CD4-positive, CD25-positive, alpha-beta regulatory T cell (primary cell): Measurements from ENCODE around the gene PINLYP. TPM values are rescaled to one million over a fixed set of nuclear protein-coding genes. Genes with fewer than 3 reads are reported as not detected.

Experiments
- ATAC-seq, 2 donors: fragments of 150-1000 bp; cut with Tn5 transposase; one replicate each; pipeline ENCODE4 v1.10.0; 2021; ENCODE audit warnings: low read depth in 2 of 2, moderate number of reproducible peaks in 2 of 2, moderate library complexity in 1 of 2
- DNase-seq, 3 donors: peaks; one replicate each; pipeline versions ENCODE4 v3.0.0 to v3.0.0-alpha.2; 2012 to 2022; ENCODE audit warnings: mixed read lengths in 1 of 3
- H3K27ac ChIP-seq: one replicate; pipeline ENCODE4 v1.7.0; 2013; ENCODE audit warnings: mild to moderate bottlenecking, low read length; ENCODE audit not compliant: insufficient read depth, poor library complexity, severe bottlenecking
- H3K27me3 ChIP-seq: one replicate; pipeline ENCODE4 v1.7.0; 2013; ENCODE audit warnings: low read length; ENCODE audit not compliant: control insufficient read depth, insufficient read depth
- H3K36me3 ChIP-seq: one replicate; pipeline ENCODE4 v1.7.0; 2013; ENCODE audit warnings: mild to moderate bottlenecking, low read length, moderate library complexity; ENCODE audit not compliant: control insufficient read depth, insufficient read depth
- H3K4me1 ChIP-seq: 2 replicates; pipeline ENCODE4 v1.7.0; 2013; ENCODE audit warnings: mild to moderate bottlenecking, low read length; ENCODE audit not compliant: insufficient read depth, control insufficient read depth, poor library complexity, severe bottlenecking
- H3K4me3 ChIP-seq: one replicate; pipeline ENCODE4 v1.7.0; 2013; ENCODE audit warnings: low read depth, mild to moderate bottlenecking, low read length, moderate library complexity
- H3K9me3 ChIP-seq, 2 experiments: 1 replicate in 1 of 2; 2 replicates in 1 of 2; pipeline ENCODE4 v1.7.0; 2013; ENCODE audit warnings: low read length in 2 of 2, mild to moderate bottlenecking in 1 of 2, moderate library complexity in 1 of 2; ENCODE audit not compliant: control insufficient read depth in 2 of 2
- H3K27ac Mint-ChIP-seq, 3 donors: one replicate each; pipeline ENCODE4 v1.8.0; 2020 to 2022; ENCODE audit warnings: mild to moderate bottlenecking in 3 of 3, mixed read lengths in 3 of 3, moderate library complexity in 2 of 3
- H3K27me3 Mint-ChIP-seq: one replicate; pipeline ENCODE4 v1.8.0; 2022; ENCODE audit warnings: mild to moderate bottlenecking, mixed read lengths
- H3K36me3 Mint-ChIP-seq: one replicate; pipeline ENCODE4 v1.8.0; 2020; ENCODE audit warnings: mixed read lengths
- H3K4me1 Mint-ChIP-seq, 4 donors: one replicate each; pipeline ENCODE4 v1.8.0; 2020 to 2022; ENCODE audit warnings: mixed read lengths in 4 of 4, mild to moderate bottlenecking in 1 of 4
- H3K4me3 Mint-ChIP-seq, 4 donors: one replicate each; pipeline ENCODE4 v1.8.0; 2020 to 2022; ENCODE audit warnings: mild to moderate bottlenecking in 4 of 4, mixed read lengths in 4 of 4, moderate library complexity in 3 of 4
- H3K9me3 Mint-ChIP-seq, 7 donors: one replicate each; pipeline ENCODE4 v1.8.0; 2020 to 2022; ENCODE audit warnings: mixed read lengths in 7 of 7, mild to moderate bottlenecking in 3 of 7, moderate library complexity in 2 of 7
- polyA plus RNA-seq, 4 donors: library from polyadenylated mRNA; unstranded; fragments of 300-500 nt; fragmentation: Illumina TruSeq; gene quantifications; one replicate each; pipeline ENCODE4 v1.2.3, GENCODE V29; 2021
- total RNA-seq: library from RNA; stranded (reverse); gene quantifications from one replicate; pipeline ENCODE4 v1.2.3, GENCODE V29; 2022

The PINLYP gene
- total and polyA plus RNA-seq, 5 donors from 2014 or later = 0.42 to 1.3 (median 0.65) TPM; not detected in 1

GRCh38 chr19:43553656-43554055 lies 21.9 kb upstream of the PINLYP start:
- Mint-ChIP-seq H3K4me1 (peaks cover 0 to 14% (median 10%) of the 10 kb centered on the region in 4 donors), H3K9me3 (peaks cover 0 to 1% (median 0%) of the 10 kb centered on the region in 7 donors), H3K4me3 (no peak overlapping the region), H3K27me3 (no peaks in the 10 kb centered on the region), H3K36me3 (peaks cover 30% of the 10 kb centered on the region), H3K27ac (peak overlapping the region; percentile 36 to 76 (median 41))
- Histone ChIP-seq H3K27me3 (no peaks in the 10 kb centered on the region), H3K27ac (no peak overlapping the region), H3K4me1 (peaks cover 6% of the 10 kb centered on the region), H3K36me3 (peaks cover 42% of the 10 kb centered on the region), H3K4me3 (no peak overlapping the region), H3K9me3 (no peaks in the 10 kb centered on the region)
- ATAC-seq = no peak
- no peak for DNase-seq

GRCh38 chr19:43554317-43554895 lies 21.2 kb upstream of the PINLYP start:
- no peak for DNase-seq
- H3K27me3 ChIP-seq = no peaks in the 10 kb centered on the region
- Mint-ChIP-seq H3K36me3 (peaks cover 30% of the 10 kb centered on the region), H3K27me3 (no peaks in the 10 kb centered on the region), H3K27ac (peak overlapping the region; percentile 41 to 76 (median 46)), H3K4me3 (no peak overlapping the region), H3K9me3 (peaks cover 0 to 1% (median 0%) of the 10 kb centered on the region in 7 donors), H3K4me1 (peaks cover 0 to 14% (median 11%) of the 10 kb centered on the region in 4 donors)
- no peak overlapping the region for H3K4me3 ChIP-seq
- no peaks in the 10 kb centered on the region for H3K9me3 ChIP-seq
- ATAC-seq = no peak
- peaks cover 6% of the 10 kb centered on the region for H3K4me1 ChIP-seq
- no peak overlapping the region for H3K27ac ChIP-seq
- peaks cover 41% of the 10 kb centered on the region for H3K36me3 ChIP-seq

GRCh38 chr19:43555185-43555770 lies 20.3 kb upstream of the PINLYP start:
- Mint-ChIP-seq H3K27me3 (no peaks in the 10 kb centered on the region), H3K4me3 (peak overlapping the region in 1 of 4 donors; percentile 36), H3K9me3 (peaks cover 0 to 1% (median 0%) of the 10 kb centered on the region in 7 donors), H3K4me1 (peaks cover 0 to 21% (median 14%) of the 10 kb centered on the region in 4 donors), H3K27ac (peak overlapping the region; percentile 48 to 91 (median 74)), H3K36me3 (peaks cover 29% of the 10 kb centered on the region)
- Histone ChIP-seq H3K36me3 (peaks cover 34% of the 10 kb centered on the region), H3K27me3 (no peaks in the 10 kb centered on the region), H3K4me3 (no peak overlapping the region), H3K9me3 (no peaks in the 10 kb centered on the region), H3K27ac (no peak overlapping the region), H3K4me1 (peaks cover 6% of the 10 kb centered on the region)
- ATAC-seq (peak; percentile 84 to 89), DNase-seq (peak; percentile 65 to 88 (median 83))

- peaks cover 0 to 59% (median 39%) of the 10 kb centered on the region in 4 donors for H3K4me1 Mint-ChIP-seq
- H3K36me3 Mint-ChIP-seq = peaks cover 20% of the 10 kb centered on the region
- Histone ChIP-seq H3K27ac (peak overlapping the region; percentile 92), H3K4me1 (peaks cover 35% of the 10 kb centered on the region), H3K9me3 (no peaks in the 10 kb centered on the region), H3K36me3 (peaks cover 16% of the 10 kb centered on the region), H3K4me3 (peak overlapping the region; percentile 26), H3K27me3 (no peaks in the 10 kb centered on the region)
- peaks cover 0 to under 1% (median 0%) of the 10 kb centered on the region in 7 donors for H3K9me3 Mint-ChIP-seq
- DNase-seq (no peak), ATAC-seq (no peak)
- H3K27ac Mint-ChIP-seq = peak overlapping the region in 2 of 3 donors; percentile 97 to 99
- H3K4me3 Mint-ChIP-seq = peak overlapping the region in 3 of 4 donors; percentile 40 to 86 (median 48)
- no peaks in the 10 kb centered on the region for H3K27me3 Mint-ChIP-seq
Observed at GRCh38 chr19:43560687-43561086, 14.9 kb upstream of the PINLYP start.

- Histone ChIP-seq H3K4me3 (peak overlapping the region; percentile 76), H3K27me3 (no peaks in the 10 kb centered on the region), H3K4me1 (peaks cover 35% of the 10 kb centered on the region), H3K9me3 (no peaks in the 10 kb centered on the region), H3K27ac (peak overlapping the region; percentile 92), H3K36me3 (peaks cover 13% of the 10 kb centered on the region)
- Mint-ChIP-seq H3K36me3 (peaks cover 20% of the 10 kb centered on the region), H3K4me1 (peaks cover 0 to 56% (median 39%) of the 10 kb centered on the region in 4 donors), H3K27me3 (no peaks in the 10 kb centered on the region), H3K27ac (peak overlapping the region; percentile 52 to 99 (median 97)), H3K4me3 (peak overlapping the region; percentile 48 to 86 (median 70)), H3K9me3 (peaks cover 0 to 2% (median 0%) of the 10 kb centered on the region in 7 donors)
- DNase-seq (no peak), ATAC-seq (no peak)
Observed at GRCh38 chr19:43561139-43561970, 14.2 kb upstream of the PINLYP start.

- Histone ChIP-seq H3K27me3 (no peaks in the 10 kb centered on the region), H3K9me3 (no peaks in the 10 kb centered on the region), H3K4me3 (peak overlapping the region; percentile 76), H3K27ac (peak overlapping the region; percentile 92), H3K4me1 (peaks cover 35% of the 10 kb centered on the region), H3K36me3 (peaks cover 12% of the 10 kb centered on the region)
- ATAC-seq (no peak), DNase-seq (peak in 1 of 3 donors; percentile 3)
- peaks cover 0 to 2% (median 0%) of the 10 kb centered on the region in 7 donors for H3K9me3 Mint-ChIP-seq
- peak overlapping the region; percentile 93 to 99 (median 97) for H3K27ac Mint-ChIP-seq
- H3K36me3 Mint-ChIP-seq = peaks cover 24% of the 10 kb centered on the region
- H3K27me3 Mint-ChIP-seq = no peaks in the 10 kb centered on the region
- peak overlapping the region; percentile 22 to 86 (median 66) for H3K4me3 Mint-ChIP-seq
- H3K4me1 Mint-ChIP-seq = peaks cover 0 to 57% (median 43%) of the 10 kb centered on the region in 4 donors
Observed at GRCh38 chr19:43562226-43562697, 13.3 kb upstream of the PINLYP start.

GRCh38 chr19:43562698-43563241 lies 12.8 kb upstream of the PINLYP start:
- H3K4me1 Mint-ChIP-seq = peaks cover 0 to 57% (median 43%) of the 10 kb centered on the region in 4 donors
- peaks cover 9% of the 10 kb centered on the region for H3K36me3 ChIP-seq
- H3K27me3 Mint-ChIP-seq = no peaks in the 10 kb centered on the region
- peak overlapping the region; percentile 92 for H3K27ac ChIP-seq
- DNase-seq (peak; percentile 54 to 94 (median 83)), ATAC-seq (peak; percentile 93 to 94)
- no peaks in the 10 kb centered on the region for H3K27me3 ChIP-seq
- H3K4me1 ChIP-seq = peaks cover 35% of the 10 kb centered on the region
- peaks cover 22% of the 10 kb centered on the region for H3K36me3 Mint-ChIP-seq
- H3K27ac Mint-ChIP-seq = peak overlapping the region; percentile 93 to 99 (median 97)
- H3K4me3 ChIP-seq = peak overlapping the region; percentile 76
- peak overlapping the region; percentile 22 to 86 (median 66) for H3K4me3 Mint-ChIP-seq
- peaks cover 0 to 2% (median 0%) of the 10 kb centered on the region in 7 donors for H3K9me3 Mint-ChIP-seq
- H3K9me3 ChIP-seq = no peaks in the 10 kb centered on the region
